Activated B cell treated with CpG ODN at 0.5 μM for 24 hours (primary cell): ENCODE results near the gene PROX1. TPM values are rescaled to one million over a fixed set of nuclear protein-coding genes. Genes with fewer than 3 reads are reported as not detected.

ENCODE experiments used
- ATAC-seq: fragments of 200-7000 bp; cut with Tn5 transposase; one replicate; pipeline ENCODE4 v1.10.0; 2021; ENCODE audit warnings: low read depth, mild to moderate bottlenecking, moderate library complexity
- CTCF ChIA-PET: fragments of 350-600 bp; sonication (Branson Sonifier 250); formaldehyde crosslinking; loops from one replicate; lab custom pipeline; 2021; ENCODE audit warnings: antibody characterized with exemption; lab: Charles Lee
- POLR2A ChIA-PET: fragments of 350-600 bp; sonication (Branson Sonifier 250); formaldehyde crosslinking; loops from one replicate; lab custom pipeline; 2021; ENCODE audit warnings: antibody characterized with exemption; lab: Charles Lee
- DNase-seq: peaks from one replicate; pipeline ENCODE4 v3.0.0; 2022
- H3K27ac Mint-ChIP-seq: one replicate; pipeline ENCODE4 v1.8.0; 2020; ENCODE audit warnings: mixed read lengths
- H3K27me3 Mint-ChIP-seq: one replicate; pipeline ENCODE4 v1.8.0; 2021; ENCODE audit warnings: mixed read lengths
- H3K36me3 Mint-ChIP-seq: one replicate; pipeline ENCODE4 v1.8.0; 2021; ENCODE audit warnings: low read depth, mixed read lengths
- H3K4me1 Mint-ChIP-seq: one replicate; pipeline ENCODE4 v1.8.0; 2021; ENCODE audit warnings: mixed read lengths
- H3K4me3 Mint-ChIP-seq: one replicate; pipeline ENCODE4 v1.8.0; 2020; ENCODE audit warnings: mild to moderate bottlenecking, mixed read lengths
- H3K9me3 Mint-ChIP-seq: one replicate; pipeline ENCODE4 v1.8.0; 2020; ENCODE audit warnings: mixed read lengths
- intact Hi-C: fragments of 100-400 bp; cut with micrococcal nuclease; formaldehyde crosslinking; loops from one replicate; pipeline ENCODE4 v1.15.1; 2024
- total RNA-seq: library from RNA; stranded (reverse); gene quantifications from 2 replicates; pipeline ENCODE4 v1.2.3, GENCODE V29; 2022
- TF ChIP-seq, protein P1 (sequence below): fragments of 200-600 bp; IDR thresholded peaks from one replicate; pipeline ENCODE4 v1.8.0; 2022; ENCODE audit warnings: antibody characterized with exemption, mild to moderate bottlenecking

The PROX1 gene
- total RNA-seq, 1 donor from 2014 or later, result 1.00 TPM

DNA sequence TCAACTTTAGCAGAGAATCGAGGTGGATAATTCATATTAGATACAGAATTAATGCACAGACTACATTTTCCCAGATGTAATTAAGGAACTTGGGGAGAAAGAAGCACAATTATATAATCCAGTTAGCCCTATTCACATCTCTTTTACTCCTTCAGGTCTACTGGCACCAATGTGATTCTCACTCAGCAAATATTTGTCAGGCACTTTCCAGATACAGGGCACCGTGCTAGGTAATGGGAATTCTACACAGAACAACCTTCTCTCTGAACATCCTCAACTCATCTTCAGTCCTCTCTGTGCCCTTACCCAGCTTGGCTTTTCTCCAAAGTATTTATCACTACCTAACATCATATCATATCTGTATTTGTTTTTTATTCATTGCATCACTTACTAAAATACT lies 15.6 kb upstream of the PROX1 start:
- intact Hi-C loops, result no loop called here
- no peak for ATAC-seq
- Mint-ChIP-seq H3K4me3 (no peak overlapping the region), H3K27me3 (peaks cover 21% of the 10 kb centered on the region), H3K36me3 (no peaks in the 10 kb centered on the region), H3K4me1 (no peaks in the 10 kb centered on the region), H3K27ac (no peak overlapping the region), H3K9me3 (no peaks in the 10 kb centered on the region)
- TF ChIP-seq, protein P1, sequence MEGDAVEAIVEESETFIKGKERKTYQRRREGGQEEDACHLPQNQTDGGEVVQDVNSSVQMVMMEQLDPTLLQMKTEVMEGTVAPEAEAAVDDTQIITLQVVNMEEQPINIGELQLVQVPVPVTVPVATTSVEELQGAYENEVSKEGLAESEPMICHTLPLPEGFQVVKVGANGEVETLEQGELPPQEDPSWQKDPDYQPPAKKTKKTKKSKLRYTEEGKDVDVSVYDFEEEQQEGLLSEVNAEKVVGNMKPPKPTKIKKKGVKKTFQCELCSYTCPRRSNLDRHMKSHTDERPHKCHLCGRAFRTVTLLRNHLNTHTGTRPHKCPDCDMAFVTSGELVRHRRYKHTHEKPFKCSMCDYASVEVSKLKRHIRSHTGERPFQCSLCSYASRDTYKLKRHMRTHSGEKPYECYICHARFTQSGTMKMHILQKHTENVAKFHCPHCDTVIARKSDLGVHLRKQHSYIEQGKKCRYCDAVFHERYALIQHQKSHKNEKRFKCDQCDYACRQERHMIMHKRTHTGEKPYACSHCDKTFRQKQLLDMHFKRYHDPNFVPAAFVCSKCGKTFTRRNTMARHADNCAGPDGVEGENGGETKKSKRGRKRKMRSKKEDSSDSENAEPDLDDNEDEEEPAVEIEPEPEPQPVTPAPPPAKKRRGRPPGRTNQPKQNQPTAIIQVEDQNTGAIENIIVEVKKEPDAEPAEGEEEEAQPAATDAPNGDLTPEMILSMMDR, result no peak
- CTCF ChIA-PET, result no interaction called here
- POLR2A ChIA-PET, result no interaction called here
- DNase-seq, result no peak

DNA sequence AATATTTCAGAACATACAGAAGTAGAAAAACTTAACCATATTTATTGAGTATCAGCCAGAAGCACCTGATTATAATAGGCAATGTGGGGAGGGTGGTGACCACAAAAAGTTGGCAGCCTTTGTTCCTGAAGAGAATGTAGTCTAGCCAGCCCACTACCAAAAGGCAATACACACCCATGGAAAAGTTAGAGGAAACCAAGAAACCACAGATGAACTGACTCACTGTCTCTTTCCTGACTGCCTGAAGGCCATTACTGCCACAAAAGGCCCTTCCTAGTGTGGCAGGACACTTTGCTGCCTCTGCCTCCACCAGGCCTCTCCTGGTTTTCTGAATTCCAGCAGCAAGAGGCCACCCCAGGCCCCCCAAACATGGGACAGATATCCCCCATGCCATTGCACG lies 14.6 kb upstream of the PROX1 start:
- H3K27ac Mint-ChIP-seq, result no peak overlapping the region
- intact Hi-C loops, result no loop called here
- ATAC-seq (no peak), DNase-seq (no peak)
- POLR2A ChIA-PET, result no interaction called here
- TF ChIP-seq, protein P1, result no peak
- H3K9me3 Mint-ChIP-seq, result no peaks in the 10 kb centered on the region
- H3K36me3 Mint-ChIP-seq, result no peaks in the 10 kb centered on the region
- H3K27me3 Mint-ChIP-seq, result peaks cover 26% of the 10 kb centered on the region
- CTCF ChIA-PET, result no interaction called here
- H3K4me3 Mint-ChIP-seq, result no peak overlapping the region
- no peaks in the 10 kb centered on the region for H3K4me1 Mint-ChIP-seq

DNA sequence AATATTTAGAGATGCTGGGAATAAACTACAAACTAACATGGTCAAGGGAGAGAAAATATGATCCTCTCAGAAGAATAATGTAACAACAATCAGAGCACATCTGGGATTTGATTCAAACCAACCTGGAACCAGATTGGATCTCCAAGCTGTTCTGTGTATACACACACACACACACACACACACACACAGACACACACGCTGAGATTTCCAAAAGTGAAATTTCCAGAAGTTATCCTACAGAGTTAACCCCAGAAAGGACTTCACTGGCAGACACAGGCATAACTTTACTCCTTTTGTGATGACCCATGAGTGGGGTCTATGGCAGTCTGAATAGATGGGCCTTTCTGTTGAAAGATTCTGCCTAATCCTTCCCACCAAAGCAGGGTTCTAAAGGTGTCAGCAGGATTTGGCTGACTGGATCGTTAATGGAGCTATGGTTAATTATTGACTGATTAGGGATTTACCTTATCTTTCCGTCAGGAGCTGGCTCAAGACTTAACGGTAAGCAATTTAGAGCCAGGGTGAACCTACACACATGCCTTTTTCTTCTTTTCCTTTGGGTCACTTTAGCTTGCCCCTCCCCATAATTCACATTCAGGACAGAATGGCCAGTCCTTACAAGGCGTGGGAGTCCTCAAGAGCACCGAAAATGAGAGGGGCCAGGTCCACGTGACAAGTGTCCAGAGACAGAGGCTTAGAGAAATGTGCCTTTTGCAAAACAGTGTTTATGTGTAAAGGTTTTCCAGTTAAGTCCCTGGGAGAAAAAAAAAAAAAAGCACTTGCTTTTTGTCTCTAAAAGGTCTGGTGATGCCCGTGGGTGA lies 10.9 kb upstream of the PROX1 start:
- POLR2A ChIA-PET, result no interaction called here
- no peaks in the 10 kb centered on the region for H3K36me3 Mint-ChIP-seq
- no peak for ATAC-seq
- H3K9me3 Mint-ChIP-seq, result no peaks in the 10 kb centered on the region
- TF ChIP-seq, protein P1, result no peak
- CTCF ChIA-PET, result no interaction called here
- H3K4me3 Mint-ChIP-seq, result no peak overlapping the region
- DNase-seq, result no peak
- peaks cover 51% of the 10 kb centered on the region for H3K27me3 Mint-ChIP-seq
- H3K27ac Mint-ChIP-seq, result no peak overlapping the region
- intact Hi-C loops, result no loop called here
- no peaks in the 10 kb centered on the region for H3K4me1 Mint-ChIP-seq

DNA sequence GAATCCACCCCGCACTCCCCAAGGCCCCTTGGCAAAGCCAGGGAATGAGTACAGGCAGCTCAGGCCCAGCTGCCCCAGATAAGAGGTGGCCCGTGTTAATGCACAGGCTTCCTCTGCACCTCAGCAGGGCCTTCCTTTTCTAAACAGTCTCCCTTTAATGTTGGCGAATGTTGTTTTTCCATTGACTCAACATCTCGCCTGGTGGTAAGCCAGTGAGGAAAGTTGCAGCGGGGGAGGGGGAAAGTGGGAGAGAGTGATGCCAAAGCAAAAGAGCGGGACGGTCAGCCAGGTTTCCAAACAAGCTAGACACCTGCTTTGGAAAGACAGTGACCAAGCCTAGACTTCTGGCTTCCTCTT lies 10.3 kb upstream of the PROX1 start:
- DNase-seq (no peak), ATAC-seq (no peak)
- H3K36me3 Mint-ChIP-seq, result no peaks in the 10 kb centered on the region
- POLR2A ChIA-PET, result no interaction called here
- no peak overlapping the region for H3K4me3 Mint-ChIP-seq
- TF ChIP-seq, protein P1, result no peak
- no peaks in the 10 kb centered on the region for H3K9me3 Mint-ChIP-seq
- peaks cover 57% of the 10 kb centered on the region for H3K27me3 Mint-ChIP-seq
- no peaks in the 10 kb centered on the region for H3K4me1 Mint-ChIP-seq
- H3K27ac Mint-ChIP-seq, result no peak overlapping the region
- CTCF ChIA-PET, result no interaction called here
- intact Hi-C loops, result no loop called here

DNA sequence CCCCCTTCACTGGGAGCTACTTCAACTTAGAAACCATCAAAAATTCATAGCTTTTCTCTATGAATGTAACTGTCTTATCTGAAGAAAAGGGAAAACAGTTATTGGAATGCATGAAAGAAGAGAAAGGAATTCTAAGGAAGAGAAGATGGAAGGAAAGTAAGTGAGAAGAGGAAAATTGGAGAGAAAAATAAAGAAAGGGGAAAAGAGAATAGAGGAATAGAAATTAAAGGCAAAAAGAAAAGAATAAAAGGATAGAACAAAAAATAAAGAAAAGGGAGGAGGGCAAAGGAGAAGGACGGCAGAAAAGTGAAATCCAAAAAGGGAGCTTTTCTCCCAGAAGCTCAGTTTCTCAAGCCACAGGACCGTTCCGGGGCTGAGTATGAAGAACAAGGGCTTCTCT lies 9.9 kb upstream of the PROX1 start:
- intact Hi-C loops, result no loop called here
- ChIA-PET POLR2A (no interaction called here), CTCF (no interaction called here)
- no peak for DNase-seq
- TF ChIP-seq, protein P1, result no peak
- ATAC-seq, result no peak
- H3K36me3 Mint-ChIP-seq, result no peaks in the 10 kb centered on the region
- no peak overlapping the region for H3K27ac Mint-ChIP-seq
- H3K9me3 Mint-ChIP-seq, result no peaks in the 10 kb centered on the region
- peaks cover 57% of the 10 kb centered on the region for H3K27me3 Mint-ChIP-seq
- H3K4me3 Mint-ChIP-seq, result no peak overlapping the region
- H3K4me1 Mint-ChIP-seq, result no peaks in the 10 kb centered on the region
